ENCODE results near the gene AKAP1. TPM values are rescaled to one million over a fixed set of nuclear protein-coding genes. Genes with fewer than 3 reads are reported as not detected.

Gene AKAP1
- total RNA-seq, 6 donors from 2014 or later, result 51.2 to 147 (median 79.4) TPM

GRCh38 chr17:57071991-57072944, 12.8 kb upstream of the AKAP1 start:
- ATAC-seq (ENCODE audit: low FRiP score in 2 of 2), result no peak
- Histone ChIP-seq H3K27ac (no peak overlapping the region), H3K4me1 (no peaks in the 10 kb centered on the region), H3K9me3 (no peaks in the 10 kb centered on the region), H3K4me3 (no peak overlapping the region), H3K36me3 (no peaks in the 10 kb centered on the region), H3K27me3 (no peaks in the 10 kb centered on the region)
- WGBS, 2 donors, result 70 to 74% methylated on average over 5 of the region's 5 CpGs
- TF ChIP-seq EP300 (IDR thresholded peaks at IDR 0.05) (no peak), POLR2A (IDR thresholded peaks at IDR 0.05) (no peak), POLR2AphosphoS5 (IDR thresholded peaks at IDR 0.05) (no peak), CTCF (IDR thresholded peaks at IDR 0.05) (no peak)
- no peak for DNase-seq

- H3K4me3 ChIP-seq, result no peak overlapping the region
- ATAC-seq (ENCODE audit: low FRiP score in 2 of 2), result no peak
- no peak overlapping the region for H3K27ac ChIP-seq
- no peak for DNase-seq
- H3K27me3 ChIP-seq, result no peaks in the 10 kb centered on the region
- 58 to 66% methylated on average over 2 of the region's 2 CpGs for WGBS, 2 donors
- H3K4me1 ChIP-seq, result no peaks in the 10 kb centered on the region
- no peaks in the 10 kb centered on the region for H3K36me3 ChIP-seq
- H3K9me3 ChIP-seq, result no peaks in the 10 kb centered on the region
- TF ChIP-seq EP300 (IDR thresholded peaks at IDR 0.05) (no peak), POLR2AphosphoS5 (IDR thresholded peaks at IDR 0.05) (no peak), POLR2A (IDR thresholded peaks at IDR 0.05) (no peak), CTCF (IDR thresholded peaks at IDR 0.05) (no peak)
These were observed 11.4 kb upstream of the AKAP1 start for GRCh38 chr17:57073626-57074025.

- Histone ChIP-seq H3K27me3 (no peaks in the 10 kb centered on the region), H3K4me1 (no peaks in the 10 kb centered on the region), H3K9me3 (no peaks in the 10 kb centered on the region), H3K4me3 (no peak overlapping the region), H3K27ac (no peak overlapping the region), H3K36me3 (no peaks in the 10 kb centered on the region)
- ATAC-seq (ENCODE audit: low FRiP score in 2 of 2) (no peak), DNase-seq (no peak)
- 91 to 94% methylated on average over 3 of the region's 3 CpGs for WGBS, 2 donors
- TF ChIP-seq POLR2A (IDR thresholded peaks at IDR 0.05) (no peak), EP300 (IDR thresholded peaks at IDR 0.05) (no peak), CTCF (IDR thresholded peaks at IDR 0.05) (no peak), POLR2AphosphoS5 (IDR thresholded peaks at IDR 0.05) (no peak)
These were observed 9.9 kb upstream of the AKAP1 start for GRCh38 chr17:57075193-57075592.

- 89 to 90% methylated on average over 3 of the region's 3 CpGs for WGBS, 2 donors
- no peak for DNase-seq
- no peak for ATAC-seq (ENCODE audit: low FRiP score in 2 of 2)
- Histone ChIP-seq H3K9me3 (no peaks in the 10 kb centered on the region), H3K36me3 (no peaks in the 10 kb centered on the region), H3K27me3 (no peaks in the 10 kb centered on the region), H3K27ac (no peak overlapping the region), H3K4me1 (no peaks in the 10 kb centered on the region), H3K4me3 (no peak overlapping the region)
- TF ChIP-seq CTCF (IDR thresholded peaks at IDR 0.05) (no peak), POLR2A (IDR thresholded peaks at IDR 0.05) (no peak), POLR2AphosphoS5 (IDR thresholded peaks at IDR 0.05) (no peak), EP300 (IDR thresholded peaks at IDR 0.05) (no peak)
These were observed 9.3 kb upstream of the AKAP1 start for GRCh38 chr17:57075785-57076184.

All from upper lobe of left lung (tissue), 6 donors.